NOMO-1 (cell line): ENCODE results near the gene USP33.
"Not testable (repeated sequence)": the region's sequence is repeated elsewhere in the genome, so short reads cannot be mapped to it uniquely, and the experiment has no call there.

ENCODE experiments used
- DNase-seq, 2 experiments: peaks; one replicate each; lab custom pipeline; 2025; ENCODE audit not compliant: unreplicated experiment in 2 of 2; lab: John Stamatoyannopoulos, UW

USP33 gene

GRCh38 chr1:77673716-77674355, 85.8 kb downstream of the USP33 start:
- DNase-seq: no peak

- no peak for DNase-seq
Measured at GRCh38 chr1:77673030-77673429, 86.6 kb downstream of the USP33 start.

- no peak for DNase-seq
Measured at GRCh38 chr1:77672374-77672773, 87.3 kb downstream of the USP33 start.

- DNase-seq: no peak
Measured at GRCh38 chr1:77671836-77672235, 87.8 kb downstream of the USP33 start.

GRCh38 chr1:77670330-77670729, 89.3 kb downstream of the USP33 start:
- DNase-seq: no peak

- no peak for DNase-seq
Measured at GRCh38 chr1:77668924-77669449, 90.7 kb downstream of the USP33 start.

- DNase-seq: no peak
Measured at GRCh38 chr1:77664939-77665516, 94.6 kb downstream of the USP33 start.

- no peak for DNase-seq
Measured at GRCh38 chr1:77661696-77662095, 98.0 kb downstream of the USP33 start.

- DNase-seq: no peak
Measured at GRCh38 chr1:77659879-77660593, 99.6 kb downstream of the USP33 start.

GRCh38 chr1:77658271-77658670, 101.4 kb downstream of the USP33 start:
- DNase-seq: no peak

GRCh38 chr1:77655431-77655974, 104.1 kb downstream of the USP33 start:
- no peak for DNase-seq

- no peak for DNase-seq
Measured at GRCh38 chr1:77652970-77653516, 106.6 kb downstream of the USP33 start.

GRCh38 chr1:77652268-77652667, 107.4 kb downstream of the USP33 start:
- DNase-seq: no peak

GRCh38 chr1:77649127-77649526, 110.5 kb downstream of the USP33 start:
- DNase-seq: no peak

GRCh38 chr1:77646224-77646623, 113.4 kb downstream of the USP33 start:
- DNase-seq: not testable (repeated sequence)
